ENCODE results near the gene UBB. TPM values are rescaled to one million over a fixed set of nuclear protein-coding genes. Genes with fewer than 3 reads are reported as not detected.
A peak's percentile ranks its signal among the peaks of the same experiment; 100 is the strongest.

Gene UBB
- total RNA-seq, 1 donor from 2014 or later = 820 TPM

DNA sequence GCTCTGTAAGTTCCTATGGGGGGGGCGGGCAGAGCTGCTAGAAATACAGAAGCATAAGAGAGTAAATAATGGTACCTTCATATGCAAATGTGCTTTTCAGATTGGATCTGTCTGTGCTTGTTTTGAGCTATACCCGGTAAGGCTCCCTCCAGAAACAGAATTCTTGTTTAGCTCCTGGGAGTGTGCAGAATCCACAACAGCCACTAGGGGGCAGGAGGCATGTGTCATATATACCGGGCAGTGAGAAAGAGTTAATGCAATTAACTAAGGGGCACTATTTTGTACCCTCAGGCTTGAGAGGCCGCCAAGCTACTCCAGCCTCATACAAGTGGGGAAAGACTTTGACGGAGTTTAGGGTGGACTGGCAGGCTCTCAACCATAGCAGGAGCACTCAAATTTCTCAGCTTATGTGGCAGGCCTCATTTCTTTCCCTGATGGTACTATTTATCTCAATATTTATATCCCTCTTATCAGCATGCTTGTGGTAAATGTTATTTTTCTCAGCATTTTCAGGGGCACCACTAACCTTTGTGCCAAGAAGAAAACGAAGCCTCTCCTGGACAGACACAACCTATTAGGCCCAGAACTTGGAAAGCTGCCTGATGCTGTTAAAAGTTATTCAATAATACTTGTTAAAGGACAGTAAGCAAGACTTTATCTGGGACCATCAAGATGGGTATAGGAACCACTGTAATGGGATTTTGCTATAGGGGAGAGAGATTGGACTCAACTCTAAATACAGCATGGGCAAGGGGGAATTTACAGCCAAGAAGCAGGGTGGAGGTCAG is 16.9 kb upstream of the UBB start:
- no peak for DNase-seq (ENCODE audit: low read depth)
- TF ChIP-seq, protein P1, sequence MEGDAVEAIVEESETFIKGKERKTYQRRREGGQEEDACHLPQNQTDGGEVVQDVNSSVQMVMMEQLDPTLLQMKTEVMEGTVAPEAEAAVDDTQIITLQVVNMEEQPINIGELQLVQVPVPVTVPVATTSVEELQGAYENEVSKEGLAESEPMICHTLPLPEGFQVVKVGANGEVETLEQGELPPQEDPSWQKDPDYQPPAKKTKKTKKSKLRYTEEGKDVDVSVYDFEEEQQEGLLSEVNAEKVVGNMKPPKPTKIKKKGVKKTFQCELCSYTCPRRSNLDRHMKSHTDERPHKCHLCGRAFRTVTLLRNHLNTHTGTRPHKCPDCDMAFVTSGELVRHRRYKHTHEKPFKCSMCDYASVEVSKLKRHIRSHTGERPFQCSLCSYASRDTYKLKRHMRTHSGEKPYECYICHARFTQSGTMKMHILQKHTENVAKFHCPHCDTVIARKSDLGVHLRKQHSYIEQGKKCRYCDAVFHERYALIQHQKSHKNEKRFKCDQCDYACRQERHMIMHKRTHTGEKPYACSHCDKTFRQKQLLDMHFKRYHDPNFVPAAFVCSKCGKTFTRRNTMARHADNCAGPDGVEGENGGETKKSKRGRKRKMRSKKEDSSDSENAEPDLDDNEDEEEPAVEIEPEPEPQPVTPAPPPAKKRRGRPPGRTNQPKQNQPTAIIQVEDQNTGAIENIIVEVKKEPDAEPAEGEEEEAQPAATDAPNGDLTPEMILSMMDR (IDR thresholded peaks at IDR 0.05; ENCODE audit: insufficient read depth, low read length, poor library complexity, severe bottlenecking) = peak; percentile 91
- no peaks in the 10 kb centered on the region for H3K36me3 ChIP-seq (ENCODE audit: control insufficient read depth, insufficient read depth, low read length)

DNA sequence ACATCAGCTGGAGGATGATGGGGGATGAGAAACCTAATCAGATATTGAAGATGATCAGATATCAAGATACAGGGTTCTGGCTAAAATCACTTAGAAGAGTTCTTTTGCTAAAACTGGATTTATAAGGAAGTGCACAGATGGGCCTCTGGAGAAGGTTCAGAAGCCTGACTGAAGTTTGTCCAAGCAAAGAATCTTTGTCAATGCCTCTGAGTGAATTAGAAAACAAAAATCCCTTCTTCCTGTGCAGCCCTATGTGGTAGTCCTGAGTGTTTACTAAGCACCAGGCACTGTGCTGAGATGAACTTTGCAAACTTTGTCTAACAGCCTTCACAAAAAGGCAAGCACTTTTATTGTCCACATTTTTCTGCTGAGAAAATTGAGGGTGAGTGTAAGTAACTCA is 16.3 kb upstream of the UBB start:
- TF ChIP-seq, protein P1 (IDR thresholded peaks at IDR 0.05; ENCODE audit: insufficient read depth, low read length, poor library complexity, severe bottlenecking) = no peak
- H3K27me3 ChIP-seq (ENCODE audit: control insufficient read depth, insufficient read depth, low read length) = no peaks in the 10 kb centered on the region
- no peak overlapping the region for H3K4me3 ChIP-seq (ENCODE audit: low read depth, low read length)
- no peak for DNase-seq (ENCODE audit: low read depth)
- no peaks in the 10 kb centered on the region for H3K36me3 ChIP-seq (ENCODE audit: control insufficient read depth, insufficient read depth, low read length)

More for the DNA sequence above, 16.9 kb upstream of the UBB start:
- Histone ChIP-seq H3K27me3 (ENCODE audit: control insufficient read depth, insufficient read depth, low read length) (no peaks in the 10 kb centered on the region), H3K4me3 (ENCODE audit: low read depth, low read length) (no peak overlapping the region)

DNA sequence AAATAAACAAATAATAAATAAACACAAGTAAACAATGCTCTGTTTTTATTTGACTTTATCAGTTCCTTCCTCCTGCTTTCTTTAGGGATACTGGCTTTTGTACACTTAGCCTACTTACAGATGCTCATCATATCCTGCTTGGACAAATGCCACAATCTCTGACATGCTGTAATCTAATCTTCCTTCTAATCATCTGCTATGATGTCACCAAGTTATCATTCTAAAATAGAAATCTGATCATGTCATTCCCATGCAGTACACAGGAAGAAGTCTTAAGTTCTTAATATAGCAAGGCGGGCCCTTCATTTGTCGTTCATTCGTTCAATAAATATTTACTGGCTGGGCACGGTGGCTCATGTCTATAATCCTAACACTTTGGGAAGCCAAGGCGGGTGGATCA is 9.1 kb upstream of the UBB start:
- no peaks in the 10 kb centered on the region for H3K36me3 ChIP-seq (ENCODE audit: control insufficient read depth, insufficient read depth, low read length)
- H3K27me3 ChIP-seq (ENCODE audit: control insufficient read depth, insufficient read depth, low read length) = no peaks in the 10 kb centered on the region
- TF ChIP-seq, protein P1 (IDR thresholded peaks at IDR 0.05; ENCODE audit: insufficient read depth, low read length, poor library complexity, severe bottlenecking) = no peak
- H3K4me3 ChIP-seq (ENCODE audit: low read depth, low read length) = no peak overlapping the region
- no peak for DNase-seq (ENCODE audit: low read depth)

DNA sequence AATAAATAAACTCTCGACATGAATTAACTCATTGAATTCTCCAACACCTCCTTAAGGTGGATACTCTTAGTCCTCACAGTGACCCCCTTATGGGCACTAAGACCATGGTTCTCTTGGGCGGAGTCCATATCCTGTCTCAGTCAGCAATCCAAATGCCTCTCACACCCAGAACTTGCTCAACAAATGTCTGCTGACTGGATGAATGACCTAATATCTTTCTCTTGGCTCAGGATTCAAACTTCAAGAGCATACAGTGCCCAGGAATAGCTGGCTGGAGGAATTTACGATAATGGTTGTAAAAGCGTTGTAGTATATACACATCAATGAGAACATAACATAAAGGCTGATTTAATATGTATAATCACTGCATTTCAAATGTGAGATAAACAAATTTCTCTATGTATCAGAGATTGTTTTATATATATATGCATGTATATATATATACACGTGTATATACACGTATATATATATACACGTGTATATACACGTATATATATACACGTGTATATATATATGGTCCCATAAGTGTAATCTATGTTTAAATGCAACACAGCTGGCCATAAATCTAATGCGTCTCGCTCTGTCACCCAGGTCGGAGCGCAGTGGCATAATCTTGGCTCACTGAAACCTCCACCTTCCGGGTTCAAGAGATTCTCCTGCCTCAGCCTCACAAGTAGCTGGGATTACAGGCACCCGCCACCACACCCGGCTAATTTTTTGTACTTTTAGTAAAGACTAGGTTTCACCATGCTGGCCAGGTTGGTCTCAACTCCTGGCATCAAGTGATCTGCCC is 6.5 kb upstream of the UBB start:
- TF ChIP-seq, protein P1 (IDR thresholded peaks at IDR 0.05; ENCODE audit: insufficient read depth, low read length, poor library complexity, severe bottlenecking) = no peak
- Histone ChIP-seq H3K36me3 (ENCODE audit: control insufficient read depth, insufficient read depth, low read length) (no peaks in the 10 kb centered on the region), H3K27me3 (ENCODE audit: control insufficient read depth, insufficient read depth, low read length) (no peaks in the 10 kb centered on the region), H3K4me3 (ENCODE audit: low read depth, low read length) (no peak overlapping the region)
- DNase-seq (ENCODE audit: low read depth) = no peak

DNA sequence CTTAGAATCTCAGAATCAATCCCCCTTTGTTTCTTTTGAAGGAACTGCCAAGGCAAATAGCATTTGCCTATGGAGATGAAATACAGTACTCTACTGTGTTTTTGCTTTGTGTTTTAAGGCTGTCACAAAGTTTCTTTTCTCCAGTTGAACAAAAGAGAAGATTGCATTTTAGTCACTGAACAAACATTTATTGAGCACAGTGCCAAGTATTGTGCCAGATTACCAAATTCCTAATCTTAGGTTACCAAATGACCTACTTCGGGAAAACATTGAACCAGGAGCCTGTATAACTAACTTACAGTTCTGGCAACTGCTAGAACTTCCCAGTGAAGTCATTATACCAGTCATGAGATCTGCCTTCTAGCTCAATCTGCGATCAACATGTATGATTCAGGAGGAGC is 3.0 kb upstream of the UBB start:
- Histone ChIP-seq H3K36me3 (ENCODE audit: control insufficient read depth, insufficient read depth, low read length) (peaks cover 1% of the 10 kb centered on the region), H3K4me3 (ENCODE audit: low read depth, low read length) (no peak overlapping the region), H3K27me3 (ENCODE audit: control insufficient read depth, insufficient read depth, low read length) (no peaks in the 10 kb centered on the region)
- DNase-seq (ENCODE audit: low read depth) = no peak
- TF ChIP-seq, protein P1 (IDR thresholded peaks at IDR 0.05; ENCODE audit: insufficient read depth, low read length, poor library complexity, severe bottlenecking) = no peak
